DND-41 (cell line): ENCODE results near the gene EIF2B2.

Experiments used
- ATAC-seq: fragments of 200-7000 bp; cut with Tn5 transposase; 3 replicates; pipeline ENCODE4 v1.9.1; 2021; ENCODE audit warnings: low read depth; ENCODE audit not compliant: insufficient read depth
- DNase-seq: peaks from one replicate; pipeline ENCODE4 v3.0.0-alpha.2; 2020
- H2AFZ ChIP-seq: 2 replicates; pipeline ENCODE4 v1.6.0; 2012; ENCODE audit warnings: low read depth, low read length
- H3K27ac ChIP-seq: 2 replicates; pipeline ENCODE4 v1.5.1; 2012; ENCODE audit warnings: low read length, inconsistent platforms
- H3K27me3 ChIP-seq: fragments of 200-600 bp; sonication (generic); 2 replicates; pipeline ENCODE4 v1.6.0; 2012; ENCODE audit warnings: low read length, mild to moderate bottlenecking, inconsistent platforms; ENCODE audit not compliant: insufficient read depth, poor library complexity
- H3K36me3 ChIP-seq: 2 replicates; pipeline ENCODE4 v1.5.1; 2012; ENCODE audit warnings: low read length, inconsistent platforms; ENCODE audit not compliant: insufficient read depth
- H3K4me1 ChIP-seq: 2 replicates; pipeline ENCODE4 v1.5.1; 2012; ENCODE audit warnings: mild to moderate bottlenecking, low read length; ENCODE audit not compliant: insufficient read depth
- H3K4me2 ChIP-seq: 2 replicates; pipeline ENCODE4 v1.6.0; 2012; ENCODE audit warnings: mild to moderate bottlenecking, moderate library complexity, low read length, inconsistent platforms; ENCODE audit not compliant: insufficient read depth
- H3K4me3 ChIP-seq, 2 experiments: fragments of 200-600 bp in 1 of 2; shearing (Covaris generic) in 1 of 2; 2 replicates each; pipeline ENCODE4 v1.5.1; 2012 to 2016; ENCODE audit warnings: inconsistent platforms in 2 of 2, low read length in 2 of 2, mild to moderate bottlenecking in 2 of 2, low read depth in 1 of 2, moderate library complexity in 1 of 2
- H3K79me2 ChIP-seq: 2 replicates; pipeline ENCODE4 v1.6.0; 2012; ENCODE audit warnings: low read length, inconsistent platforms; ENCODE audit not compliant: insufficient read depth
- H3K9ac ChIP-seq: 2 replicates; pipeline ENCODE4 v1.6.0; 2012; ENCODE audit warnings: low read depth, mild to moderate bottlenecking, inconsistent platforms, low read length, moderate library complexity
- H3K9me3 ChIP-seq: 2 replicates; pipeline ENCODE4 v1.5.1; 2012; ENCODE audit warnings: low read length, moderate library complexity, mild to moderate bottlenecking, inconsistent platforms; ENCODE audit not compliant: insufficient read depth, severe bottlenecking
- H4K20me1 ChIP-seq: 2 replicates; pipeline ENCODE4 v1.6.0; 2012; ENCODE audit warnings: low read length; ENCODE audit not compliant: insufficient read depth
- EZH2 ChIP-seq: IDR thresholded peaks from 3 replicates; pipeline ENCODE4 v1.6.1; 2012; ENCODE audit warnings: borderline replicate concordance, low read depth, mild to moderate bottlenecking, moderate library complexity, low read length, inconsistent platforms; ENCODE audit not compliant: severe bottlenecking
- TF ChIP-seq, protein P1 (sequence below): IDR thresholded peaks from 2 replicates; pipeline ENCODE4 v1.5.1; 2012; ENCODE audit warnings: borderline replicate concordance, low read length, moderate library complexity, mild to moderate bottlenecking; ENCODE audit not compliant: poor library complexity, severe bottlenecking; ENCODE audit errors: extremely low read depth

EIF2B2 gene

DNA sequence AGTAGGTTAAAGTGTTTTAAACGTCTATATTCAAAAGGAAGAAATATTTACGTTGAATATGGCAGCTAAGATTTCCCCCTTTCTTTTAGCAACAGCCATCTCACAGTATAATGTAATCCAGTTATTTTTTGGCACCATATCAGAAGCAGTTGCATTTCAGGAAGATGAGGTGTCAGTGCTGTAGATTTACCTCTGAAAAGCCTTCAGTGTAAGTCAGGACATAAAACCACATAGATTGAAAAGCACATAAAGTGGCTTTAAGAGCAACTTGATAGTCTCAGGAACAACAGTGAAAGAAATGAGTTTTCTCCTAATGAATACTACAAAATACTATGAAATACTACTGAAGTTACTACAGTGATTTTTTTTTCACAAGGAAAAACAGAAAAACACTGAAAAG is 41.6 kb downstream of the EIF2B2 start:
- H3K27ac ChIP-seq = no peak overlapping the region
- peaks cover 5% of the 10 kb centered on the region; the same call in 1 of the 2 replicates for H4K20me1 ChIP-seq
- H2AFZ ChIP-seq = no peak overlapping the region
- TF ChIP-seq EZH2 = no peak
- TF ChIP-seq, protein P1, sequence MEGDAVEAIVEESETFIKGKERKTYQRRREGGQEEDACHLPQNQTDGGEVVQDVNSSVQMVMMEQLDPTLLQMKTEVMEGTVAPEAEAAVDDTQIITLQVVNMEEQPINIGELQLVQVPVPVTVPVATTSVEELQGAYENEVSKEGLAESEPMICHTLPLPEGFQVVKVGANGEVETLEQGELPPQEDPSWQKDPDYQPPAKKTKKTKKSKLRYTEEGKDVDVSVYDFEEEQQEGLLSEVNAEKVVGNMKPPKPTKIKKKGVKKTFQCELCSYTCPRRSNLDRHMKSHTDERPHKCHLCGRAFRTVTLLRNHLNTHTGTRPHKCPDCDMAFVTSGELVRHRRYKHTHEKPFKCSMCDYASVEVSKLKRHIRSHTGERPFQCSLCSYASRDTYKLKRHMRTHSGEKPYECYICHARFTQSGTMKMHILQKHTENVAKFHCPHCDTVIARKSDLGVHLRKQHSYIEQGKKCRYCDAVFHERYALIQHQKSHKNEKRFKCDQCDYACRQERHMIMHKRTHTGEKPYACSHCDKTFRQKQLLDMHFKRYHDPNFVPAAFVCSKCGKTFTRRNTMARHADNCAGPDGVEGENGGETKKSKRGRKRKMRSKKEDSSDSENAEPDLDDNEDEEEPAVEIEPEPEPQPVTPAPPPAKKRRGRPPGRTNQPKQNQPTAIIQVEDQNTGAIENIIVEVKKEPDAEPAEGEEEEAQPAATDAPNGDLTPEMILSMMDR = no peak
- no peak overlapping the region for H3K4me3 ChIP-seq
- DNase-seq = no peak
- 0 out of 3 replicates have a peak, but pooled peaks have one; percentile 19 for ATAC-seq
- H3K27me3 ChIP-seq = no peaks in the 10 kb centered on the region
- peaks cover 60% of the 10 kb centered on the region for H3K79me2 ChIP-seq
- no peaks in the 10 kb centered on the region for H3K9me3 ChIP-seq
- H3K4me2 ChIP-seq = peak overlapping the region; percentile 26; the same call in 1 of the 2 replicates
- no peak overlapping the region for H3K9ac ChIP-seq
- peaks cover 34% of the 10 kb centered on the region for H3K4me1 ChIP-seq
- peaks cover 40% of the 10 kb centered on the region for H3K36me3 ChIP-seq

DNA sequence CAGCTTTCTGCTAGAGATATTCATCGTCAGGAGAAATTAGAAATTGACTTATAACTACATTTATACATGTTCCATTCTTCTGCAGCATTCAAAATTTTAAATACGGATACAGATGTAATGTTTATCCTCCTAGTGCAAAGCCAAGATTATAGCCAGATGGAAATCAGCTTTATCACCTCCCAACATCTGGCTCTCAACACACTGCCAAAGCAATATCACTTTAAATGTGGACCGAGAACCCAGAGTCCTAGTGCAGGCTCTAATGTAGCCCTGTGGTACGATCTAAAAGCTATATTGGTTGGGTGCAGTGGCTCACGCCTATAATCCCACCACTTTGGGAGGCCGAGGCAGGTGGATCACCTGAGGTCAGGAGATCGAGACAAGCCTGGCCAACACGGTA is 42.0 kb downstream of the EIF2B2 start:
- H3K4me2 ChIP-seq = peak overlapping the region; percentile 26; the same call in 1 of the 2 replicates
- ATAC-seq (no peak), DNase-seq (no peak)
- peaks cover 41% of the 10 kb centered on the region for H3K36me3 ChIP-seq
- H3K27ac ChIP-seq = no peak overlapping the region
- H3K27me3 ChIP-seq = no peaks in the 10 kb centered on the region
- no peak overlapping the region for H2AFZ ChIP-seq
- TF ChIP-seq EZH2 = no peak
- TF ChIP-seq, protein P1 = no peak
- H3K9me3 ChIP-seq = no peaks in the 10 kb centered on the region
- H3K4me1 ChIP-seq = peaks cover 38% of the 10 kb centered on the region
- no peak overlapping the region for H3K9ac ChIP-seq
- peaks cover 5% of the 10 kb centered on the region; the same call in 1 of the 2 replicates for H4K20me1 ChIP-seq
- no peak overlapping the region for H3K4me3 ChIP-seq
- peaks cover 64% of the 10 kb centered on the region for H3K79me2 ChIP-seq

DNA sequence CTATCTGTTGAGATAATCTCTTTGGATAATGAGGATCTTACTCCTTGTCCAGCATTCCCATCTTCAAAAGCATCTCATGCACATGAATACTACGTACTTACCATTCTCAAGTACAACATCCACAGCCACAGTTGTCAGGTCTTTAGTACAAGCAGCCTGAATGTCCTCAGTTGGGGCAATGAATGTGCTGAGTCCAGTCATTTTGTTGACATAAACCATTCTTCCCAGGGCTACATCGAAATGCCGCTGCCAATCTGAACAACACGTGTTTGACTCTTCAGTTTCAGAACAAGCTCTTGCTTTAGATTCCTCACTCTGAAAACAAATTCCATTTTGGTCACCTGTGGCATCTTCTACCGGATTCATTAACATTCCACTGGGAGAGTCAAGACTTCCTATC is 43.6 kb downstream of the EIF2B2 start:
- H4K20me1 ChIP-seq = peaks cover 5% of the 10 kb centered on the region; the same call in 1 of the 2 replicates
- H3K9me3 ChIP-seq = no peaks in the 10 kb centered on the region
- no peak overlapping the region for H3K4me3 ChIP-seq
- H3K4me1 ChIP-seq = peaks cover 49% of the 10 kb centered on the region
- no peak overlapping the region for H2AFZ ChIP-seq
- H3K4me2 ChIP-seq = peak overlapping the region; percentile 14; the same call in 1 of the 2 replicates
- ATAC-seq = no peak
- no peak for DNase-seq
- H3K36me3 ChIP-seq = peaks cover 33% of the 10 kb centered on the region
- no peaks in the 10 kb centered on the region for H3K27me3 ChIP-seq
- H3K27ac ChIP-seq = no peak overlapping the region
- TF ChIP-seq EZH2 = no peak
- TF ChIP-seq, protein P1 = no peak
- H3K9ac ChIP-seq = no peak overlapping the region
- peaks cover 77% of the 10 kb centered on the region for H3K79me2 ChIP-seq
